HL-60 (cell line): ENCODE data around the gene CSK.

Source experiments
- CTCF ChIP-seq: IDR thresholded peaks from one replicate; pipeline ENCODE4 v1.5.1; 2011; ENCODE audit warnings: low read length, control low read depth, inconsistent platforms; ENCODE audit not compliant: insufficient read depth
- GABPA ChIP-seq: IDR thresholded peaks from 2 replicates; pipeline ENCODE4 v1.6.1; 2012; ENCODE audit warnings: low read depth
- POLR2AphosphoS5 ChIP-seq: IDR thresholded peaks from 2 replicates; pipeline ENCODE4 v1.6.1; 2012; ENCODE audit warnings: low read depth
- REST ChIP-seq: IDR thresholded peaks from 2 replicates; pipeline ENCODE4 v1.6.1; 2012; ENCODE audit warnings: low read depth; ENCODE audit not compliant: insufficient replicate concordance
- SPI1 ChIP-seq: IDR thresholded peaks from 2 replicates; pipeline ENCODE4 v1.6.1; 2012; ENCODE audit warnings: low read depth, mild to moderate bottlenecking, borderline replicate concordance

- TF ChIP-seq CTCF: no peak
- no peak for TF ChIP-seq POLR2AphosphoS5
- no peak for TF ChIP-seq GABPA
- no peak for TF ChIP-seq REST
- no peak for TF ChIP-seq SPI1
Measured at GRCh38 chr15:74794970-74795349, 13.1 kb downstream of the CSK start.
